Activated CD4-positive, alpha-beta T cell treated with anti-CD3 and anti-CD28 coated beads, Interleukin-2, amount 50 U/mL, for 4 hours (primary cell): Measurements from ENCODE around the gene DCP1B.

Experiments
- DNase-seq, 2 experiments: peaks; one replicate each; pipeline ENCODE4 v3.0.0-alpha.2; 2020

The DCP1B gene

GRCh38 chr12:2017546-2018337, 13.5 kb upstream of the DCP1B start:
- DNase-seq: no peak

- no peak for DNase-seq
Measured at GRCh38 chr12:2016862-2017545, 12.7 kb upstream of the DCP1B start.

- no peak for DNase-seq
Measured at GRCh38 chr12:2014231-2014630, 10.0 kb upstream of the DCP1B start.

GRCh38 chr12:2013527-2014223, 9.4 kb upstream of the DCP1B start:
- DNase-seq: no peak

DNA sequence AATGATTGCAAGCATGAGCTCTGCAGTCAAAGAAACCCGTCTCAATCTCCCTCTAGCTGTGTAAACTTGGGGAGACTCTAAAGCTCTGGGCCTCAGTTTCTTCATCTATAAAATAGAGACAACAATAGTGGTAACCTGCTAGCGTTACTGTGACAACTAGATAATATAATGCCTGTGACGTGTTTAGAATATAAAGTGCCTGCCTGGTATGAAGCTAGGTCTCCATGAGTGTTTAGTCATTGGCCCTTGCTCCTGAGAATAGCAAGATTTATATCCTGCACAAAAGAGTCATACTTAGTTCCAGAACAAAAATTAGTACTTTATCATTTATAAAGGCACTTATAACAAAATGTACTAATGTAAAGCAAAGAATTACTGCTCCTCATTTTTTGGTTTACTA, 8.8 kb upstream of the DCP1B start:
- DNase-seq: no peak

- no peak for DNase-seq
Measured at GRCh38 chr12:2011643-2012607, 7.7 kb upstream of the DCP1B start.

- no peak for DNase-seq
Measured at GRCh38 chr12:2009623-2010022, 5.4 kb upstream of the DCP1B start.

DNA sequence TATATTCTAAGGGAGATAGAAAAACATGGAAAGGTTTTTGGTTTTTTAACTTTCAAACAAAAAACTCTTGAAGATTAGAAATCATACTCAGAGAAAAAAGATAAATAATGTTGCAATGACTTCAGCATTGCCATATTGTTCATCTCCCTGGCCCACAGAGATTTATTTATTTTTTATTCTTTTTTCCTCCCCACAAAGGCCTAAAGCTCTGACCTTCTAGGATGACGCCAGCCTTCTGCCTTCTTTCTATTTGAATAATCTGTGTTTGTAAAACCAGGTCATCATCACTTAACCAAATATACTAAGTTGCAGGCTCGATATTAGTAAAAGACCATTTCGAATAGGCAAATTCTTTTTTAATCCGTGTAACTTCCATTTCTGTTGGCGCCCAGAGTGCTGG, 4.4 kb upstream of the DCP1B start:
- no peak for DNase-seq

- no peak for DNase-seq
Measured at GRCh38 chr12:2003676-2004112, 563 bp downstream of the DCP1B start.

- DNase-seq: no peak
Measured at GRCh38 chr12:1995205-1995896, 8.9 kb downstream of the DCP1B start.

- no peak for DNase-seq
Measured at GRCh38 chr12:1994429-1995143, 9.7 kb downstream of the DCP1B start.

- DNase-seq: no peak
Measured at GRCh38 chr12:1993871-1994371, 10.3 kb downstream of the DCP1B start.

GRCh38 chr12:1993341-1993740, 10.9 kb downstream of the DCP1B start:
- no peak for DNase-seq

DNA sequence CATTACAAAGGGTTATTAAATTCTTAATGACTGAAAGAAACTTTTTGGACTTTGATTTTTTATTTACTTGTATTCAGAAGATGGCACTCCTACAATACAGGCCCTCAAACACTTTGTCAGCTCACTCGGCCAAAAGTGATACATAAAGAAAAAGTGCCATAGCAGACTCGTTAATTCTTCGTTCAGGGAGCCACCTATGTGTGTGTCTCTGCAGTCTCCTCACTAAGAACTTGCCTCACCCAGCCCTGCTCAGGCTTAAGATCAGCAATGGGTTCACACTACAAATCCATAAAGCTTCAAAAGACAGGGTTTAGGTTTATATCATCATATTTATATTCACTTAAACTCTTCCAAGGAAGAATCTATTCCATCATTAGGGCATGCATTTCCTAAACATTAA, 11.5 kb downstream of the DCP1B start:
- no peak for DNase-seq

DNA sequence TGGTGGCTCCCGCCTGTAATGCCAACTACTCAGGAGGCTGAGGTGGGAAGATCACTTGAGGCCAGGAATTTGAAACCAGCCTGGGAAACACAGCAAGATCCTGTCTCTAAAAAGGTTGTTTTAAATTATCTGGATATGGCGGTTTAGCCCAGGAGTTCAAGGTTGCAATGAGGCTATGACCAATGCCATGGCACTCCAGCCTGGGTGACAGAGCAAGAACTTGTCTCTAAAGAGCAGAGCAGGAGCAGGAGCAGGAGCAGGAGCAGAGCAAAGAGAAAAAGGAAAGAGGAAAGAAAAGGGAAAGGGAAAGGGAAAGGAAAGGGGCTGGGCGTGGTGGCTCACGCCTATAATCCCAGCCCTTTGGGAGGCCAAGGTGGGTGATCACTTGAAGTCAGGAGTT, 15.1 kb downstream of the DCP1B start:
- no peak for DNase-seq

GRCh38 chr12:1984759-1985158, 19.5 kb downstream of the DCP1B start:
- DNase-seq: no peak

DNA sequence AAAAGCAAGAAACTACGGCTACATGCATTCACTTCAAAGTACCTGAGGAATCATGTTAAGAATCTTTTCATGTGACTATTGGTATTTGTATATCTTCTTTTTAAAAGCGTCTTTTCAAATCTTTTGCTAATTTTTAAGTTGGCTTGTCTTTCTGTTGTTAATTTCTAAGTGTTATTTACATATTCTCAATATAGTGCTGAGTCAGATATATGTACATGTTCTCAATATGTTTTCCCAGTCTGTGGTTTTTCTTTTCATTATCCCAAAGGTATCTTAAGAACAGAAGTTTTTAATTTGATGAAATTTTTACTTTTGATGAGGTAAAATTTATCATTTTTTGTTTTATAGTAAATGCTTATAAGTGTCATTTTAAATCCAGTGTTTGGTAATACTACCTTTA, 24.0 kb downstream of the DCP1B start:
- no peak for DNase-seq

DNA sequence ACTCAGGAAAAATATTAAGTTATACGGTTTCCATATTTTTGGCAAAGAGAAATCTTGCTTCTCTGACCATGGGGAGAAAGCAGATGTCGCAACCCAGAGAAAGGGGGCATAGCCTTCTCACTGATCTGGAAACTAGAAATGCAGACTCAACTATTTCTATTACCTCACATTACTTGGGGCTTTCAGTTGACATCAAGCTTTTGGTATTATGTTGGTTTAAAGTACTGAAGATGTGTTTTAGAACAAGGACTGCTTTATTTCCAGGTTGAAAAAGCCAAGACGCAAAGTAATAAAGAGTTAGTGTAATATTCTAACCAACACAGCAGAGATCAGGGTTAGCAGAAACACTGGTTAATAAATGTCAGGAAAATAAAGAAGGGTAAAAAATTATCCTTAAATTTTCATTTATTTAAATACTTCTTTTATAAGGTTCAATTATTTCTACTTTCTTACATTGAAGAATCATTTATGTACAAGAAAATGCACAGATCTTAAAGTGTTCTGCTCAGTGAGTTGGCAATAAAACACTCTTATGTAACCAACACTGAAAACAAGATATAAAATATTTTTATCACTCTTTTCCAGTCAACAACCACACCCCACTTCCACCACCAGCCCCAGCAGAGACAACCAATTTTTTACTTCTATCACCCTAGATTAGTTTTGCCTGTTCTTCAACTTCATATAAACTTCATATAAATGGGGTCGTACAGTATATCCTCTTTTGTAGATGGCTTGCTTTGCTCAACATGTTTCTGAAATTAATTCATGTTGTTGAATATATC, 26.0 kb downstream of the DCP1B start:
- DNase-seq: no peak

GRCh38 chr12:1977588-1977987, 26.7 kb downstream of the DCP1B start:
- DNase-seq: no peak

GRCh38 chr12:1977109-1977508, 27.1 kb downstream of the DCP1B start:
- DNase-seq: no peak
